Left lung (tissue), 10 donors: Measurements from ENCODE around the gene PPM1E. TPM values are rescaled to one million over a fixed set of nuclear protein-coding genes. Genes with fewer than 3 reads are reported as not detected.

Source experiments
- ATAC-seq: fragments of 200-7000 bp; cut with Tn5 transposase; one replicate; pipeline ENCODE4 v1.9.1; 2020; ENCODE audit warnings: moderate library complexity
- DNase-seq, 4 donors: peaks; one replicate each; pipeline ENCODE4 v3.0.0-alpha.2; 2013 to 2020
- H3K27ac ChIP-seq, 2 donors: fragments of 200-600 bp; sonication (generic) in 1 of 2; one replicate each; pipeline versions ENCODE4 v1.5.0 to v1.8.0; 2020 to 2021
- H3K27me3 ChIP-seq, 2 donors: fragments of 200-600 bp; sonication (generic) in 1 of 2; one replicate each; pipeline versions ENCODE4 v1.5.0 to v1.8.0; 2020 to 2021
- H3K36me3 ChIP-seq, 2 donors: fragments of 200-600 bp; sonication (generic) in 1 of 2; one replicate each; pipeline versions ENCODE4 v1.5.0 to v1.8.0; 2020 to 2021
- H3K4me1 ChIP-seq, 2 donors: fragments of 200-600 bp; one replicate each; pipeline ENCODE4 v1.8.0; 2021
- H3K4me3 ChIP-seq, 2 donors: fragments of 200-600 bp; sonication (generic) in 1 of 2; one replicate each; pipeline versions ENCODE4 v1.5.0 to v1.8.0; 2020 to 2021; ENCODE audit warnings: mild to moderate bottlenecking in 1 of 2
- H3K9me3 ChIP-seq, 2 donors: fragments of 200-600 bp; sonication (generic) in 1 of 2; one replicate each; pipeline versions ENCODE4 v1.5.0 to v1.8.0; 2020 to 2021
- intact Hi-C, 2 donors: fragments of 100-400 bp; cut with DNase I; formaldehyde crosslinking; loops; one replicate each; pipeline versions ENCODE4 v1.11.2 to v1.14.2; 2022
- polyA plus RNA-seq, 6 donors: library from polyadenylated mRNA; unstranded; fragments of 120-200 nt; gene quantifications; one replicate each; pipeline ENCODE4 v1.2.1, GENCODE V29; 2013; ENCODE audit not compliant: insufficient read length in 6 of 6
- total RNA-seq, 2 donors: library from RNA; stranded (reverse); fragmentation: NEBNext Ultra II Directional; extraction: Animal tissue kit (Norgen Biotek cat#: 25700); gene quantifications; one replicate each; pipeline ENCODE4 v1.2.1, GENCODE V29; 2021
- TF ChIP-seq, protein P1 (sequence below), 2 donors: fragments of 200-600 bp; sonication (generic) in 1 of 2; IDR thresholded peaks; one replicate each; pipeline versions ENCODE4 v1.5.0 to v1.8.0; 2021; ENCODE audit warnings: antibody characterized with exemption in 2 of 2
- donor health status: DM: no; HTN: yes; CAD: no.
- donor health status: DM: no; HTN: no; CAD: no.

The PPM1E gene
- total and polyA plus RNA-seq, 8 donors, result 0.21 to 0.68 (median 0.40) TPM

- TF ChIP-seq, protein P1, sequence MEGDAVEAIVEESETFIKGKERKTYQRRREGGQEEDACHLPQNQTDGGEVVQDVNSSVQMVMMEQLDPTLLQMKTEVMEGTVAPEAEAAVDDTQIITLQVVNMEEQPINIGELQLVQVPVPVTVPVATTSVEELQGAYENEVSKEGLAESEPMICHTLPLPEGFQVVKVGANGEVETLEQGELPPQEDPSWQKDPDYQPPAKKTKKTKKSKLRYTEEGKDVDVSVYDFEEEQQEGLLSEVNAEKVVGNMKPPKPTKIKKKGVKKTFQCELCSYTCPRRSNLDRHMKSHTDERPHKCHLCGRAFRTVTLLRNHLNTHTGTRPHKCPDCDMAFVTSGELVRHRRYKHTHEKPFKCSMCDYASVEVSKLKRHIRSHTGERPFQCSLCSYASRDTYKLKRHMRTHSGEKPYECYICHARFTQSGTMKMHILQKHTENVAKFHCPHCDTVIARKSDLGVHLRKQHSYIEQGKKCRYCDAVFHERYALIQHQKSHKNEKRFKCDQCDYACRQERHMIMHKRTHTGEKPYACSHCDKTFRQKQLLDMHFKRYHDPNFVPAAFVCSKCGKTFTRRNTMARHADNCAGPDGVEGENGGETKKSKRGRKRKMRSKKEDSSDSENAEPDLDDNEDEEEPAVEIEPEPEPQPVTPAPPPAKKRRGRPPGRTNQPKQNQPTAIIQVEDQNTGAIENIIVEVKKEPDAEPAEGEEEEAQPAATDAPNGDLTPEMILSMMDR (IDR thresholded peaks at IDR 0.05), result no peak
- ATAC-seq (no peak), DNase-seq (no peak)
- Histone ChIP-seq H3K27me3 (no peaks in the 10 kb centered on the region), H3K36me3 (peaks cover 0 to 22% of the 10 kb centered on the region in 2 donors), H3K27ac (no peak overlapping the region), H3K9me3 (no peaks in the 10 kb centered on the region), H3K4me1 (no peaks in the 10 kb centered on the region), H3K4me3 (no peak overlapping the region)
- intact Hi-C loops, result loop anchor here in 1 of 2 donors (5.0 to 10.0 kb wide), 2 partner anchors 296 to 424 kb away; no protein-coding TSS in a partner anchor
Measured at GRCh38 chr17:59008737-59009136, 253.1 kb downstream of the PPM1E start.

DNA sequence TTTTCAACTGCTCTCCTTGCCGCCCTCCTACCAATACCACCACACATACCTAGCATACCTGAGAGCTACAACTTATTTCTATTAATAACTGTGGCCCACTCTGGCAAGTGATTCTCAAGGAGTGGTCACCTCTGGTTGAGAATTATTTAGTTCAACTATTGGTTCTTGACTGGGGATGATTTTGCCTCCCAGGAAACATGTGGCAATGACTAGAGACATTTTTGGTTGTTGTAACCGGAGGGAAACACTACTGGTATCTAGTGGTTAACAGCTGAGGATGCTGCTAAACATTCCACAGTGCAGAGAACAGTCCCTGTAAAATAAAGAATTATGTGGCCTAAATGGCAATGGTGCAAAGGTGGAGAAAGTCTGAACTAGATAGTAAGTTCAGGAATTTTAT, 254.4 kb downstream of the PPM1E start:
- Histone ChIP-seq H3K27me3 (no peaks in the 10 kb centered on the region), H3K4me3 (no peak overlapping the region), H3K4me1 (no peaks in the 10 kb centered on the region), H3K27ac (no peak overlapping the region), H3K9me3 (no peaks in the 10 kb centered on the region), H3K36me3 (peaks cover 0 to 27% of the 10 kb centered on the region in 2 donors)
- intact Hi-C loops, result no loop called here
- no peak for DNase-seq
- TF ChIP-seq, protein P1 (IDR thresholded peaks at IDR 0.05), result no peak
- no peak for ATAC-seq

DNA sequence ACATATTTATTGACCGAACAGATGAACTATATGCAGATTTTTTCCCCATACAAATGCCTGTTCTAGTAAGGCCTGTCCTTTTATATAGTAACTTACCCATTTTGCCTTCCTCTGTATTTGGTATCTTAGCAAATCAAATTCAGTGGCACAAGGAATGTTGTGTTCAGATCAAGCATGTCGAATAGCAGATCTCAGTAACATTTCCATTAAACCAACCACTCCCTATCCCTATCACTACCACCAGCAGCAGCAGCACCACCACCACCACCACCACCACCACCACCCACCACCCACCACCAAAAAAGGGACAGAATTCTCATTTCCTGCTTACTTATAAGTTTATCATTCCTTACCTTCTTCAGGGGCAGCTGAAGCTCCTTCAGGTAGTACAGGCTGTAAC, 256.3 kb downstream of the PPM1E start:
- Histone ChIP-seq H3K27me3 (no peaks in the 10 kb centered on the region), H3K9me3 (no peaks in the 10 kb centered on the region), H3K36me3 (peaks cover 0 to 47% of the 10 kb centered on the region in 2 donors), H3K4me1 (no peaks in the 10 kb centered on the region), H3K27ac (no peak overlapping the region), H3K4me3 (no peak overlapping the region)
- intact Hi-C loops, result no loop called here
- TF ChIP-seq, protein P1 (IDR thresholded peaks at IDR 0.05), result no peak
- ATAC-seq, result no peak
- no peak for DNase-seq

DNA sequence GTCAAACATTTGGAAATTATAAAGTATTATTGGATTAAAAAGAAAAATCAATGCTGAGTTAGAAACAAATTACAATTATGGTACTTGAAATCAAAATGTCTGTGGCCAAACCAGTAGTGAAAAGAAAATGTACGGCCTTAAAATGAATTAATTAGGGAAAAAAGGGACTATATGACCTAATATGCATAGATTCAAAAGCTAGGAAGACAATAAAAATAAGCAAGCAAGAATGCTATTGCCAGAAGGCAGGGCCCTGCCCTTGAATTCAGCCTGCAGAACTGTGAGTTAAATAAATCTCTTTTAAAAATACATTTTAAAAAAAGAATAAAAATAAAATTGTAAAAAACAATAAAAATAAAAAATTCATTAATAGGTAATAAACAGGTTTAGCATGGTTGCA, 262.4 kb downstream of the PPM1E start:
- Histone ChIP-seq H3K4me1 (no peaks in the 10 kb centered on the region), H3K27me3 (no peaks in the 10 kb centered on the region), H3K27ac (no peak overlapping the region), H3K4me3 (no peak overlapping the region), H3K9me3 (no peaks in the 10 kb centered on the region), H3K36me3 (peaks cover 0 to 28% of the 10 kb centered on the region in 2 donors)
- TF ChIP-seq, protein P1 (IDR thresholded peaks at IDR 0.05), result no peak
- intact Hi-C loops, result no loop called here
- no peak for ATAC-seq
- no peak for DNase-seq

GRCh38 chr17:59024916-59025315, 269.3 kb downstream of the PPM1E start:
- Histone ChIP-seq H3K4me1 (peaks cover 9 to 11% of the 10 kb centered on the region in 2 donors), H3K4me3 (no peak overlapping the region), H3K27me3 (no peaks in the 10 kb centered on the region), H3K9me3 (no peaks in the 10 kb centered on the region), H3K27ac (no peak overlapping the region), H3K36me3 (peaks cover 0 to 12% of the 10 kb centered on the region in 2 donors)
- ATAC-seq, result no peak
- TF ChIP-seq, protein P1 (IDR thresholded peaks at IDR 0.05), result no peak
- no peak for DNase-seq
- intact Hi-C loops, result no loop called here
